Thoracic aorta (tissue), 2 donors: ENCODE measurements around the gene ETAA1. TPM values are rescaled to one million over a fixed set of nuclear protein-coding genes. Genes with fewer than 3 reads are reported as not detected.

Experiments used
- ATAC-seq: fragments of 150-250 bp; one replicate; pipeline ENCODE4 v1.8.0; 2017; ENCODE audit warnings: low read depth; ENCODE audit not compliant: insufficient number of reproducible peaks, low FRiP score
- DNase-seq: peaks from one replicate; pipeline ENCODE4 v3.0.0-alpha.2; 2020; ENCODE audit warnings: low spot score
- H3K27ac ChIP-seq, 2 donors: fragments of 200-600 bp; sonication (generic); 1 replicate in 1 of 2; 2 replicates in 1 of 2; pipeline ENCODE4 v1.5.1; 2016; ENCODE audit warnings: mild to moderate bottlenecking in 2 of 2, moderate library complexity in 2 of 2
- H3K27me3 ChIP-seq: fragments of 200-600 bp; sonication (generic); replicated peaks from 2 replicates; pipeline ENCODE4 v1.6.0; 2016; ENCODE audit warnings: mild to moderate bottlenecking; ENCODE audit not compliant: insufficient read depth
- H3K36me3 ChIP-seq: fragments of 200-600 bp; sonication (generic); one replicate; pipeline ENCODE4 v1.5.1; 2016
- H3K4me1 ChIP-seq, 2 donors: fragments of 200-600 bp; sonication (generic); 1 replicate in 1 of 2; 2 replicates in 1 of 2; pipeline versions ENCODE4 v1.5.1 to v1.6.0; 2016; ENCODE audit warnings: low read depth in 2 of 2, mild to moderate bottlenecking in 1 of 2; ENCODE audit not compliant: control insufficient read depth in 1 of 2
- H3K4me3 ChIP-seq: fragments of 200-600 bp; sonication (generic); 2 replicates; pipeline ENCODE4 v1.5.1; 2016; ENCODE audit warnings: mild to moderate bottlenecking
- H3K9me3 ChIP-seq: fragments of 200-600 bp; sonication (generic); 2 replicates; pipeline ENCODE4 v1.5.1; 2016
- total RNA-seq, 2 donors: library from RNA; depleted of rRNA; stranded (reverse); fragments of >200 nt; gene quantifications; one replicate each; pipeline versions ENCODE4 v1.1.0 to v1.2.3, GENCODE V29; 2016
- TF ChIP-seq, protein P1 (sequence below): fragments of 200-600 bp; sonication (generic); IDR thresholded peaks from one replicate; pipeline ENCODE4 v1.5.1; 2019; ENCODE audit warnings: antibody characterized with exemption

Gene ETAA1
- total RNA-seq, 2 donors from 2014 or later, result 19.2 to 19.4 TPM

DNA sequence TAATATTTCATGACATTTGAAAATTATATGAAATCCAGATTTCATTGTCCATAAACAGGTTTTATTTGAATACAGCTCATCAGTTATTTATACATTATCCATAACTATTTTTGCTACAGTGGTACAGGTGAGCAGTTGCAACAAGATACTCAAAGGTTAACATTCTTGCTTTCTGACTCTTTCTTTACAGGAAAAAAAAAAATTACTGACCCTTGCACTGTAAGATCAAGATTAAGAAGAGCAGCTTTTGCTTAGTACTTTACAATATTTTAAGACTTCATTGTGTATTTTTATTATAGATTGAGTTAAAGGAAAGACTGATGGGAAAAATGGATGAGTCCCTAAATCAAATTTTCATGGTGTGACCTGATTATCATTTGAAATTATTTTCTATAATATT is 11.2 kb downstream of the ETAA1 start:
- TF ChIP-seq, protein P1, sequence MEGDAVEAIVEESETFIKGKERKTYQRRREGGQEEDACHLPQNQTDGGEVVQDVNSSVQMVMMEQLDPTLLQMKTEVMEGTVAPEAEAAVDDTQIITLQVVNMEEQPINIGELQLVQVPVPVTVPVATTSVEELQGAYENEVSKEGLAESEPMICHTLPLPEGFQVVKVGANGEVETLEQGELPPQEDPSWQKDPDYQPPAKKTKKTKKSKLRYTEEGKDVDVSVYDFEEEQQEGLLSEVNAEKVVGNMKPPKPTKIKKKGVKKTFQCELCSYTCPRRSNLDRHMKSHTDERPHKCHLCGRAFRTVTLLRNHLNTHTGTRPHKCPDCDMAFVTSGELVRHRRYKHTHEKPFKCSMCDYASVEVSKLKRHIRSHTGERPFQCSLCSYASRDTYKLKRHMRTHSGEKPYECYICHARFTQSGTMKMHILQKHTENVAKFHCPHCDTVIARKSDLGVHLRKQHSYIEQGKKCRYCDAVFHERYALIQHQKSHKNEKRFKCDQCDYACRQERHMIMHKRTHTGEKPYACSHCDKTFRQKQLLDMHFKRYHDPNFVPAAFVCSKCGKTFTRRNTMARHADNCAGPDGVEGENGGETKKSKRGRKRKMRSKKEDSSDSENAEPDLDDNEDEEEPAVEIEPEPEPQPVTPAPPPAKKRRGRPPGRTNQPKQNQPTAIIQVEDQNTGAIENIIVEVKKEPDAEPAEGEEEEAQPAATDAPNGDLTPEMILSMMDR, result no peak
- H3K9me3 ChIP-seq, result no peaks in the 10 kb centered on the region
- no peaks in the 10 kb centered on the region for H3K27me3 ChIP-seq
- ATAC-seq, result no peak
- peaks cover 0 to 5% of the 10 kb centered on the region in 2 donors for H3K4me1 ChIP-seq
- peaks cover 7% of the 10 kb centered on the region for H3K36me3 ChIP-seq
- no peak overlapping the region for H3K4me3 ChIP-seq
- H3K27ac ChIP-seq, result no peak overlapping the region
- DNase-seq, result no peak

- no peaks in the 10 kb centered on the region for H3K4me1 ChIP-seq
- ATAC-seq, result no peak
- no peak overlapping the region for H3K27ac ChIP-seq
Observed at GRCh38 chr2:67412424-67412823, 15.3 kb downstream of the ETAA1 start.

GRCh38 chr2:67414867-67415266 is 17.7 kb downstream of the ETAA1 start:
- Histone ChIP-seq H3K4me3 (no peak overlapping the region), H3K27ac (no peak overlapping the region), H3K36me3 (peaks cover 3% of the 10 kb centered on the region), H3K27me3 (no peaks in the 10 kb centered on the region), H3K4me1 (no peaks in the 10 kb centered on the region), H3K9me3 (no peaks in the 10 kb centered on the region)
- no peak for ATAC-seq
- DNase-seq, result no peak
- TF ChIP-seq, protein P1, result no peak

More at GRCh38 chr2:67412424-67412823, 15.3 kb downstream of the ETAA1 start:
- H3K36me3 ChIP-seq, result peaks cover 7% of the 10 kb centered on the region
- no peaks in the 10 kb centered on the region for H3K9me3 ChIP-seq
- H3K4me3 ChIP-seq, result no peak overlapping the region
- DNase-seq, result no peak
- H3K27me3 ChIP-seq, result no peaks in the 10 kb centered on the region
- TF ChIP-seq, protein P1, result no peak

DNA sequence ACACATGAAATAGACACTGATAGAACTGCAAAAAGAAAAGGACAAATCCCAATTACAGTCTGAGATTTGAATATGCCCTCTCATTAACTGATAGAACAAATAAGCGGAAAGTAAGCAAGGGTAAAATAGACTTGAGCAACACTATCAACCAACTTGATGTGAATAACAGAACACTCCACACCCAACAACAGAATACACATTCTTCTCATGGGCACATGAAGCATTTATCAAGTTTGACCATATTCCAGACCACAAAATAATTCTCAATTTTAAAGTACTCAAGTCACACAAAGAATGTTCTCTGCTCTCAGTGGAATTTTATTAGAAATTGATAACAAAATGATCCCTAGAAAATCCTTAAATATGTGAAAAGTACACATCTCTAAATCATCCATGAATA is 19.0 kb downstream of the ETAA1 start:
- TF ChIP-seq, protein P1, result no peak
- no peaks in the 10 kb centered on the region for H3K36me3 ChIP-seq
- no peak overlapping the region for H3K27ac ChIP-seq

GRCh38 chr2:67423489-67423888 is 26.4 kb downstream of the ETAA1 start:
- TF ChIP-seq, protein P1, result no peak
- ATAC-seq (no peak), DNase-seq (no peak)
- Histone ChIP-seq H3K27ac (no peak overlapping the region), H3K4me3 (no peak overlapping the region), H3K27me3 (no peaks in the 10 kb centered on the region), H3K9me3 (peaks cover 19% of the 10 kb centered on the region), H3K4me1 (no peaks in the 10 kb centered on the region), H3K36me3 (no peaks in the 10 kb centered on the region)

More for the DNA sequence above, 19.0 kb downstream of the ETAA1 start:
- no peaks in the 10 kb centered on the region for H3K27me3 ChIP-seq
- H3K9me3 ChIP-seq, result no peaks in the 10 kb centered on the region
- no peak overlapping the region for H3K4me3 ChIP-seq
- no peak for DNase-seq
- no peak for ATAC-seq
- H3K4me1 ChIP-seq, result no peaks in the 10 kb centered on the region
